ENCODE measurements around the gene HGS.

HGS gene

DNA sequence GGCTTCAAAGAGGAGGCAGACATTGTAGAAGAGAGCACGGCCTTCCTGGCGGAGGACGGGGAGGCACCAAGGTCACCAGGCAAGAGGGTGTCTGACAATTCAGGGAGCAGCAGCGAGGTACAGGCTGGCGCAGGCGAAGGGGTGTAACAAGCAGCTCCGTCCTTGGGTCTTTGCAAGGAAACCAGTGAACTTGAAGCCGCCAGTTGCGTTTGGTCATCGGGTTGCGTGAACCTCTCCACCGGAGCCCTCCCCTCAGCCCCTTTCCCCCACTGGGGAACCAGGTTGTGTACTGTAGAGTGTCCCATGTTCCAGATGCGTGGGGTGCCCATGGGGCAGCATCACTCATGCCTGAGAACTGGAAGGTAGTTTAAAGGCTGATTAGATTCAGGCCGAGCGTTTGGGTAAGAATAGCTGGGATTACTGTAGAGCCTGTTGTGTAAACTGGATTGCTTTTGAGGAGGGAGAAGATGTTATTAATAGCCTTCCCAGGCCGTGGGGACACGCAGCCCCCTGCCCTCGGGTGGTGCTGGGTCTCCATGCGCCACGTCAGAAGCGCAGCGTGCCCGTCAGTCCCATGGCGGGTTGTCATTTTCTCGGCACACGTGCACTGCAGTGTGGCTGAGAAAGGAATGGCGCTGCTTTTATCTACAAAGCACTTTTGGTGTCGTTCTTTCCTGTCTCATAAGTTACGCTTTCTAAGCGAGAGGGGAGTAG lies 21.9 kb downstream of the HGS start:
- DNase-seq (ENCODE audit: low read depth) = no peak

- DNase-seq (ENCODE audit: low read depth) = no peak
These were observed 22.4 kb downstream of the HGS start for GRCh38 chr17:81706232-81706611.

DNA sequence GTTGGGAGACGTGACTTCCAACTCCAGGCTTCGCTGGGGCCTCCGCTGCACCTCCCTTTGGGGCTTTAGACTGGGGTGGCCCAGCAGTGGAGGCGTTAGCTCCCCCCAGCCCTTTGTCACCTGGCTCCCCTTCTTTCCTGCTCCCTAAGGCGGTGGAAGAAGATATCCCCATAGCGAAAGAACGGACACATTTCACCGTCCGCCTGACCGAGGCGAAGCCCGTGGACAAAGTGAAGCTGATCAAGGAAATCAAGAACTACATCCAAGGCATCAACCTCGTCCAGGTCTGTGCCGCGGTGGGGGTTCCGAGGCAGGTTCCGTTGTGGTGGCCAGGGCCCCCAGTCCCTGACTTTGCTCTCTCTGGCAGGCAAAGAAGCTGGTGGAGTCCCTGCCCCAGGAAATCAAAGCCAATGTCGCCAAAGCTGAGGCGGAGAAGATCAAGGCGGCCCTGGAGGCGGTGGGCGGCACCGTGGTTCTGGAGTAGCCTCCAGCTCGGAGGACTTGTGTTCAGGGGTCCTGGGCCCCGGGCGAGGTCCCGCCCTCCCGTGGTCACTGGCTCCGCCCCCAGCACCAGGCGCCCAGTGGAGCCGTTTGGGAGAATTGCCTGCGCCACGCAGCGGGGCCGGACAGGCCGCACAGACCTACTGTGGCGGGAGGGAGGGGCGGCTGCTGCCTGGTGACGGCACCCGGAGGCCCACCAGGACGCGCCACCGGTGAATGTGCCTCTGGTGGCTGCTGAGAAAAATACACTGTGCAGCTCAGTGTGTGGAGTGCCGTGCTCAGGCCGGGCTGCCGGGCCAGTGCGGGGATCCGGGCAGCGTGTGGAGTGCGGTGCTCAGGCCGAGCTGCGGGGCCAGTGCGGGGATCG lies 23.2 kb downstream of the HGS start:
- no peak for DNase-seq (ENCODE audit: low read depth)

DNA sequence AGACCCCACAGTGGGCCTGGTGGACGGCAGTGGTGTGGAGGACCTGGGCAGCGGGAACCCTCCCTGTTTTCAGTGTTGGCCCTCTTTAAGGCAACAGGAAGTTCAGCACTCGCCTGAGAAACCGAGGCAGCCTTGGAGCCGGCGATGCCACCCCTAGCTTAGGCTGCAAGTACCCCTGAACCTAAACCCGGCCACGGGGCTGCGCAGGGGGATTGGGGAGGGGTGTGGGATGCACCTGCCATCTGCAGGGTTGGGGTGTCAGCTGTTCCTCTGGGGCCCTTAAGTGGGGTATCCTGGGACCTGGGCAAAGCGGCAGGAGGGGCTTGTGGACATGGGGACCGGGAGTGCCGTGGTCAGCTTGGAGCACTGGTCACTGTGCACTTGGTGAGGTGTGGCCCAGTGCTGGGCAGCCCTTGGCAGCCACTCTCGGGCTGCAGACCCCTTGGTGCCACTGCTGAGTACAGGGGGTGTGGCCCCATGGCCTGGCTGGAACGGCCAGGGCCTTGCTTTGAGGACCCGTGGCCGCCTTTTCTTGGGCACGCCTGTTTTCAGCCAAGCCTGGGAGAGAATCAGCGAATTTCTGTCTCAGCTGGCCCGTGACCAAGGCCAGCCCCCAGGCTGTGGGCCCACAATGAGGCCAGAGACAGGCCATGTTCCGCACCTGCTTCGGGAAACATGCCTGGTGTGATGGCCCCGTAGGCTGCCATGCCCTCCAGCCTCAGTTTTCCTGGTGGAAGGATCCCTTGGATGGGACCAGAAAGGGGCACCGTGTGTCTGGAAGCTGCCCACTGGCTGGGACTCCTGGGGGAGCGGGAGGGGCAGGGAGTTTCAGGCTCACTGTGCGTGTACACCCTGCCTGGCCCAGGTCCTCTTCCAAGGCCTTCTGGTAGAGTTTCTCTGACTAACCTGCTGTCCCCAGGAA lies 24.2 kb downstream of the HGS start:
- DNase-seq (ENCODE audit: low read depth) = no peak

- DNase-seq (ENCODE audit: low read depth) = no peak
These were observed 25.0 kb downstream of the HGS start for GRCh38 chr17:81708739-81709185.

GRCh38 chr17:81710514-81711308 lies 26.9 kb downstream of the HGS start:
- no peak for DNase-seq (ENCODE audit: low read depth)

- peak; percentile 71 for DNase-seq (ENCODE audit: low read depth)
These were observed 28.1 kb downstream of the HGS start, which contains the start of gene SLC25A10 for GRCh38 chr17:81711814-81712467. TSS of gene SLC25A10 (plus strand) at chr17:81712284. CDS start at chr17:81712427, 143 bp downstream.

DNA sequence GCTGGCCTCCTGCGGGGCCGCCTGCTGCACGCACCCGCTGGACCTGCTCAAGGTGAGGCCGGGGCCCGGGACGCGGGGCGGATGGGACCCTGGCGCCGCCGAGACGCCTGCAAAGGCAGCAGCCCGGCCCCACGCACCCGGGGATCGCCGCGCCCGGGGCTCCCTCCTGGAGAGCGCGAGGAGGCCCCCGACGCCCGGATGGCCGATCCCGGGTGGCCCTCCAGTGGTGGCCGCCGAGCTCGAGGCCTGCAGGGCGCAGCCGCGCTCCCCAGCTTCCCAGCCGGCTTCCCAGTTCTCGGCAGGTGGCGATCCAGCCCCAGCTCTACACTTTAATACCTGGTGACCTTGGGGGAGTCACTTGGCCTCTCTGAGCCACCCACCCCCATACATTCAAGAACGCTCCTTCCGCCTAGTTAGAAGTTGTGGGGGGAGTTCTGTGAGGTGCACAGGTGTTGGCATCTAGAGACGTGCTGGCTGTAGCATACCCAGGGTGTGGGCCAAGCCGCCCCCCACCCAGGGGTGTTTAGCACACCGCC lies 28.7 kb downstream of the HGS start:
- no peak for DNase-seq (ENCODE audit: low read depth)

GRCh38 chr17:81713004-81713555 lies 29.3 kb downstream of the HGS start:
- DNase-seq (ENCODE audit: low read depth) = no peak

DNA sequence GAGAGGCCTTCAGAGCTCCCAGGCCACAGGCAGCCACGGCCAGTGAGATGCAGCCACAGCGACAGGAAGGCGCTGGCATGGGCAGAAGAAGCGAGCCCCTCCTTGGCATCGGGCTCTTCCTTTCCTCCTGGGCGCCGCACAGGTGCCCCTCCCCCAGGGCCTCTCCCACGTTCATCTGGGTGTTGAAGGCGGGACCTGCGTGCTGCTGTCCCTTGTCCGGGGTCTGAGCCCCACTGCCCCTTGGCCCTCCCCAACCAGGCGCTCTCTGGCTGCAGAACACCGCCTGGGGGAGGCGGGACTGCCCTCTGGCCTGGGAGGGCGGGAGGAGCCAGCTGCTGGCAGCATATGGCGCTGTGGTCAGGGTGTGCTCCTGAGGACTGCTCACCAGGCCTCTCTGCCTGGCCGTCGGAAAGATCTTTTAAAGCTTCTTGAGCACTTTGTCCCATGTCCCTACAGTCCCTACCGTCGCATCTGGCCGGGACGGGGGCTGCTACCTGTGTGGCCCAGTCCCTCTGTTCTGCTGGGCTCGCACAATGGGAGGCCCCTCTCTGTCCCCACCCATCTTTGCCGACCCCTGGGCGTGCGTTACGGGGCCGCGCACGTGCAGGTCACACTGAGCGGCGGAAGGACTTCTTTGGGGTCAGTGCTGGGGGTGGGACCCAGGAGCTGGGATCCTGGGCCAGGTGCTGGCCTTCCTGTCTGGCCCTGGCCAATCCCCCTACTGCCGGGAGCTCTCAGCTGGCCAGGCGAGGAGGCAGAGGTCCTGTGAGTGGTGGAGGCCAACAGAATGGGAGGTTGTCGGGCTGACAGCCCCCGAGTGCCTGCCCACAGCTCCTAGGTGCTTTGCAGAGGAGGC lies 30.0 kb downstream of the HGS start:
- DNase-seq (ENCODE audit: low read depth) = no peak

GRCh38 chr17:81714412-81715106 lies 30.7 kb downstream of the HGS start:
- no peak for DNase-seq (ENCODE audit: low read depth)

DNA sequence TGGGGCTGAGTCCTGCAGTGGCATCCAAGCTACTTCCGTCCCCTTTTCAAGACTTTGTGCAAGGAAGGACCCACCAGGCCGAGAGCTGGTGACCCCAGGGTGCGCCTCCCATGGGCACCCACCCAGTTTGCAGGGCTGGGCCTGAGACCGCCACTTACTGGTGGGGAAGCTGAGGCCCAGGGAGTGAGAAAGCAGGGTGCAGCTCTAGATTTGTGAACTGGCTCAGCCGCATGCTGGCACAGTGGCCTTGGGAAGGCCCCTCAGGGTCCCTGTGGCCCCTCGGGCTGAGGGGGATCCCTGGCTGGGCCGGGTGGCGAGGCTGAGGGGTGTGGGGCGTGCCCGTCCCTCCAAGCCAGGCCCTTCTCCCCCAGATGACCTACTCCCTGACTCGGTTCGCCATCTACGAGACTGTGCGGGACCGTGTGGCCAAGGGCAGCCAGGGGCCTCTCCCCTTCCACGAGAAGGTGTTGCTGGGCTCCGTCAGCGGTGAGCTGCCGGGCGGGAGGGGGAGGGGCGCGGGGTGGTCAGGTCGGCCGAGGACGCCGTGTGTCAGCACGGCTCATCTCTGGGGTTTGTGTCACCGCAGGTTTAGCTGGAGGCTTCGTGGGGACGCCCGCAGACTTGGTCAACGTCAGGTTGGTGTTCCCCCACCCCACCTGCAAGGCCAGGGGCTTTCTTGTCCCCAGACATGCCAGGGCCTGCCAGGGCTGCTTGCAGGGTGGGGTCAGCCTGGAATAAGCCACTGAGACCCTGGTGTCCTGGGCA lies 31.5 kb downstream of the HGS start:
- no peak for DNase-seq (ENCODE audit: low read depth)

- no peak for DNase-seq (ENCODE audit: low read depth)
These were observed 32.3 kb downstream of the HGS start for GRCh38 chr17:81715872-81716673.

DNA sequence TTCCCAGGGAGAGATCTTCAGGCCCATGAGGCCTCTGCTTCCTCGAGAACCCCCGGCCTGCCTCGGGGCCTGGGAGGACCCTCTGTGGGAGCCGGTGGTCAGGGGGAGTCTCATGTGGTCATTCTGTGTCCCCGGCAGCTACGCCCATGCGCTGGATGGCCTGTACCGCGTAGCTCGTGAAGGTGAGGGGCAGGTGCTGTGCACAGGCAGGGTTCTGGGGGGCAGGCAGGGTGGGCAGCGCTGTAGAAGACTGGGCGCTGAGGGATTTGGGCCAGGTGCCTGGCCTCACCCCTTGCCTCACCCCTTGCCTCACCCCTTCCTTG lies 32.8 kb downstream of the HGS start:
- no peak for DNase-seq (ENCODE audit: low read depth)

- DNase-seq (ENCODE audit: low read depth) = no peak
These were observed 33.4 kb downstream of the HGS start for GRCh38 chr17:81717049-81717765.

DNA sequence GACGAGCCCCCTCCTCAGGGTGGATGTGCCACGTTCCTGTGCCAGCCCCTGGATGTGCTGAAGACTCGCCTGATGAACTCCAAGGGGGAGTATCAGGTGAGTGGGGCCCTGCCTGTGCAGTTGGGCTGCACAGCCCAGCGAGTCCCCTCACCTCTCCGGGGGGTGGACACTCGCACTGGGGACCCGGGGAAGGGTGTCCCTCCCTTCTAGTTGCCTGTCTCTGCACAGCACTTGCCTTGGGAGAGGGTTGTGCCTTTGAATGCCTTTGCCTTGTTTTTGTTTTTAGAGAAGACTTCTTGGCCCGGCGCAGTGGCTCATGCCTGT lies 33.9 kb downstream of the HGS start:
- no peak for DNase-seq (ENCODE audit: low read depth)

Measured in activated T-helper 1 cell treated with Interleukin-2 at 50 U/mL for 16 hours (primary cell).